ENCODE data around the gene WDR76.

Gene WDR76

DNA sequence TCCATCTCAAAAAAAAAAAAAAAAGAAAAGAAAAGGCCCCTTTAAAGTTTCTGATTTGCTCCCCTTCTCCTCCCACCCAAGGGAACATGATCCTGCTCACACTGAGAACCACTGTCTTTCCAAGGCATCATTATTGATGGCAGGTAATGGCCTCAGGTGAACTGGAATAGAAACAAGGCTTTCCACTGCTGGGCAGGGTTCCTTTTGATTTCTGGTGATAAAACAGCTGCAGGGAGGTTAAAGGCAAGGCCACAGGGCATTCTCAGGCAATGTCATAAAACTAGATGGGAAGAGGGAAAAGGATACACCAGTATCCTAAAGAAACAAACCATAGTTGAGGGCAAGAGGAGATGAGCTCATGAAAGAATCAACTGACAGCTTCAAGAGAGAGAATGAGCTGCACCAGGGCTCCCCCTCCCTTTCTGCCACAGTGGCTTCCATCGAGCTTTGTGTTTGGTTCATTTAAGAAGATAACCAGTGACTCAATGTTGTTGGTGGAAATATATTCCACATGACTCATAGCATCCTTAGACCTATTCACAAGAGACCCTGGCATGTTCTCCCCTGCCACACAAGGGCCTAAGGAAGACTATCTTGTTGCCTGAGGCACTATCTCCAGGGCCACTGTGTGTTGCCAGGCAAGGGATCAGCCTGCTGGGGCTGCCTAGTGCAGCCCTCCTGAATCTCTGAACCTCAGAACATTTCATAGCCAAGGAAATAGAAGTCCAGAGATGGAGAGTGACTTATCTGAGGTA, 86.4 kb downstream of the WDR76 start:
- DNase-seq (ENCODE audit: low read depth in 2 of 2) = no peak

DNA sequence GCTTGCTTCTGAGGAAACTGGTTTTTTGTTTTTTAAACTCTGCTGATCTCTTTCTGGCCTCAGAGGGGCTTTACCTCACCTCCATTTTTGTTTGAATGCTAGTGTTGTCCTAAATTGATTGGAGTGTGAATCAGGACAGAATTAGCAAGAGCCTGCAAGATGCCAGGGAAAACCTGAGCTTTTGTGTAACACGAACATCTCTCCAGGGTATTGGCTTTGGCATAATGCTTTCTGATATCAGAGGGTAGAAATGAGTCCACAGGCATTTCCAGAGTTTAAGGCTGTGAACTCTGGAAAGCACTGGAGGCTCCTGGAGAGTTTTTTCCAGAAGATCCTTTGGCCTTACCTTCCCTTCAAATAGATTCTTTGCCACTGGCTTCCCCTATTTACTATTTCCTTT, 87.1 kb downstream of the WDR76 start:
- no peak for DNase-seq (ENCODE audit: low read depth in 2 of 2)

DNA sequence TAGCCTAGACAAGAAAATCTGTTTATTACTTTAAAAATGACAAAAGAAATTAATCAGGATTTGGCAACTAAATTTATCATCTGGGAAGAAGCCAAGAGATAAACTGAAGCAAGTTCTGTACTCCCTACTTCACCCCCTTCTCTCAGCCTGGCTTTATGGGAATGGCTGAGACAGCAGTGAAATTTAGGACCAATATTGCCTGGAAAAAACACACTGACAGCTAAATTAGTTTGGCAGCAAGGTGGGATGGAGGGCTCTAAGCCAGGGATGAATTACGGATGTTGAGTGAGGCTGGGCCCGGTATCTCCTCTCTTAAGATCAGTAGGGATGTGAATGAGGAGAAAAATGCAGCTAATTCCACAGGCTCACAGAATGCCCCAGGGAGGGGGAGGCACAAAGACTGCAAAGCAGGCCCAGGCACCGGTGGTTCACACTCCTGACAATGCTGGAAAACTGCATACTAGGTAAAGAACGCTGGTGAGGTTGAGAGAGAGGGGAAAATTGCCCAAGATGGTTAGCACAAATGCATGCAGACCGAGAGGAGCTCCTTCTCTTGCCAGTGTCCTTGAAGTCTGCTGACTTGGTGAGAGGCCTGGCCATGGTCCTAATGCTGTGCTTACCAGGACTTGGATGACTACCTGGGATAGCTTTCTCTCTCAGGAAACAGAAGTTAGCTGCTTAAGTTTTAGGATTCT, 89.0 kb downstream of the WDR76 start:
- no peak for DNase-seq (ENCODE audit: low read depth in 2 of 2)

DNA sequence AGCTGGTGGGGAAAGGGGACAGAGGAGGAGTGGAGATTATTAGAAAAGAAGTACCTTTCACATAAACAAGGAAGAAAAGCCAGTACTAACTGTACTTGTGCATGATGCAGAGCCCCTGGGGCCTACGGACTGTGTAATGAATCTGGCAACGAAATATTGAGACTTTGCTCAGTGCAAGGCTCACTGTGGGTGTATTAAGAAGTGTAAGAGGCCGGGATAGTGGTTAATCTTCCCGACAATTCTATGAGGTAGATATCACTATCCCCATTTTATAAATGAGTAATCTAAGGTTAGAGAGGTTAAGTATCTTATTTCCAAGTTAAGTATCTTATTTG, 89.5 kb downstream of the WDR76 start:
- DNase-seq (ENCODE audit: low read depth in 2 of 2) = no peak

Data from stimulated activated CD8-positive, alpha-beta memory T cell treated with anti-CD3 and anti-CD28 coated beads, Interleukin-15, amount 100 ng/mL, for 48 hours (primary cell).